Fibroblast of lung (primary cell): ENCODE results near the gene EXOC6B. TPM values are rescaled to one million over a fixed set of nuclear protein-coding genes. Genes with fewer than 3 reads are reported as not detected.

ENCODE experiments used
- DNase-seq, 2 donors: peaks; one replicate each; pipeline versions ENCODE4 v3.0.0 to v3.0.0-alpha.2; 2010; ENCODE audit warnings: low read depth in 2 of 2
- H2AFZ ChIP-seq: 2 replicates; pipeline ENCODE4 v1.5.1; 2012; ENCODE audit warnings: low read length, control low read depth, inconsistent platforms
- H3K27ac ChIP-seq: 2 replicates; pipeline ENCODE4 v1.5.1; 2011; ENCODE audit warnings: low read length, control low read depth; ENCODE audit not compliant: insufficient read depth
- H3K27me3 ChIP-seq: 2 replicates; pipeline ENCODE4 v1.5.1; 2011; ENCODE audit warnings: mild to moderate bottlenecking, low read length; ENCODE audit not compliant: control insufficient read depth, insufficient read depth
- H3K36me3 ChIP-seq: 2 replicates; pipeline ENCODE4 v1.5.1; 2011; ENCODE audit warnings: low read length; ENCODE audit not compliant: control insufficient read depth, insufficient read depth
- H3K4me1 ChIP-seq: 2 replicates; pipeline ENCODE4 v1.5.1; 2011; ENCODE audit warnings: low read length; ENCODE audit not compliant: control insufficient read depth, insufficient read depth; ENCODE audit errors: extremely low read depth
- H3K4me2 ChIP-seq: 2 replicates; pipeline ENCODE4 v1.5.1; 2011; ENCODE audit warnings: low read length, control low read depth; ENCODE audit not compliant: insufficient read depth; ENCODE audit errors: extremely low read depth
- H3K4me3 ChIP-seq, 4 experiments: fragments of 200-600 bp in 1 of 4; sonication (generic) in 1 of 4; replicated peaks in 1 of 4; 2 replicates each; pipeline ENCODE4 v1.5.1; 2011 to 2016; ENCODE audit warnings: low read length in 4 of 4, low read depth in 3 of 4, mild to moderate bottlenecking in 3 of 4, control low read depth in 2 of 4, inconsistent platforms in 1 of 4, mixed read lengths in 1 of 4; ENCODE audit not compliant: insufficient read depth in 1 of 4; ENCODE audit errors: control extremely low read depth in 1 of 4
- H3K79me2 ChIP-seq: 2 replicates; pipeline ENCODE4 v1.5.1; 2012; ENCODE audit warnings: mild to moderate bottlenecking, low read length, inconsistent platforms; ENCODE audit not compliant: control insufficient read depth, insufficient read depth
- H3K9ac ChIP-seq: 2 replicates; pipeline ENCODE4 v1.5.1; 2011; ENCODE audit warnings: mild to moderate bottlenecking, low read length, control low read depth; ENCODE audit not compliant: insufficient read depth
- H3K9me3 ChIP-seq: 2 replicates; pipeline ENCODE4 v1.5.1; 2012; ENCODE audit warnings: low read depth, low read length; ENCODE audit not compliant: control insufficient read depth, insufficient read depth
- H4K20me1 ChIP-seq: 2 replicates; pipeline ENCODE4 v1.5.1; 2011; ENCODE audit warnings: low read length; ENCODE audit not compliant: control insufficient read depth, insufficient read depth; ENCODE audit errors: extremely low read depth
- CTCF ChIP-seq, 2 donors: IDR thresholded peaks in 1 of 2; conservative IDR thresholded peaks in 1 of 2; 1 replicate in 1 of 2; 2 replicates in 1 of 2; pipeline ENCODE4 v1.5.1; 2011 to 2012; ENCODE audit warnings: low read length in 2 of 2, control low read depth in 1 of 2, inconsistent platforms in 1 of 2, low read depth in 1 of 2, mild to moderate bottlenecking in 1 of 2
- EZH2 ChIP-seq: IDR thresholded peaks from 2 replicates; pipeline ENCODE4 v1.5.1; 2012; ENCODE audit warnings: low read length, control low read depth, mild to moderate bottlenecking; ENCODE audit errors: missing control alignments
- polyA plus RNA-seq, 2 donors: library from polyadenylated mRNA; depleted of rRNA in 1 of 2; stranded (reverse) in 1 of 2; unstranded in 1 of 2; fragments of >200 nt; gene quantifications; 2 replicates each; pipeline ENCODE4 v1.2.1, GENCODE V29; 2011 to 2012; ENCODE audit warnings: missing spikeins in 1 of 2
- total RNA-seq: library from RNA; depleted of rRNA; stranded (reverse); fragments of >200 nt; gene quantifications from 2 replicates; pipeline ENCODE4 v1.2.1, GENCODE V29; 2014

Gene EXOC6B
- total and polyA plus RNA-seq, 2 donors (not counting 1 experiment from before 2014, with no cell fraction given): 26.3 to 36.5 TPM

GRCh38 chr2:72723769-72724370 is 102.0 kb downstream of the EXOC6B start:
- H4K20me1 ChIP-seq: no peaks in the 10 kb centered on the region
- no peaks in the 10 kb centered on the region for H3K9me3 ChIP-seq
- no peak overlapping the region for H2AFZ ChIP-seq
- peaks cover 4% of the 10 kb centered on the region for H3K4me1 ChIP-seq
- H3K27me3 ChIP-seq: no peaks in the 10 kb centered on the region
- no peak for DNase-seq
- no peaks in the 10 kb centered on the region for H3K36me3 ChIP-seq
- no peaks in the 10 kb centered on the region for H3K79me2 ChIP-seq
- H3K4me3 ChIP-seq: no peak overlapping the region
- TF ChIP-seq EZH2 (no peak), CTCF (conservative IDR thresholded peaks at IDR 0.05 in 1 of 2, IDR thresholded peaks at IDR 0.05 in 1 of 2; ENCODE audit: low read depth in 1 of 2, low read length in 2 of 2) (no peak)
- no peak overlapping the region for H3K9ac ChIP-seq
- H3K27ac ChIP-seq: no peak overlapping the region
- H3K4me2 ChIP-seq: no peak overlapping the region

- H3K27me3 ChIP-seq: no peaks in the 10 kb centered on the region
- peaks cover 4% of the 10 kb centered on the region for H3K4me1 ChIP-seq
- H3K27ac ChIP-seq: no peak overlapping the region
- H4K20me1 ChIP-seq: no peaks in the 10 kb centered on the region
- peak; percentile 74 to 75 for DNase-seq
- no peaks in the 10 kb centered on the region for H3K9me3 ChIP-seq
- TF ChIP-seq CTCF (conservative IDR thresholded peaks at IDR 0.05 in 1 of 2, IDR thresholded peaks at IDR 0.05 in 1 of 2; ENCODE audit: low read depth in 1 of 2, low read length in 2 of 2) (no peak), EZH2 (no peak)
- peak overlapping the region; percentile 9 for H3K4me2 ChIP-seq
- no peak overlapping the region for H2AFZ ChIP-seq
- no peak overlapping the region for H3K4me3 ChIP-seq
- H3K79me2 ChIP-seq: no peaks in the 10 kb centered on the region
- no peak overlapping the region for H3K9ac ChIP-seq
- no peaks in the 10 kb centered on the region for H3K36me3 ChIP-seq
Measured at GRCh38 chr2:72722492-72723070, 103.3 kb downstream of the EXOC6B start.

GRCh38 chr2:72719416-72719815 is 106.4 kb downstream of the EXOC6B start:
- H3K9me3 ChIP-seq: no peaks in the 10 kb centered on the region
- no peaks in the 10 kb centered on the region for H3K27me3 ChIP-seq
- H2AFZ ChIP-seq: no peak overlapping the region
- no peak overlapping the region for H3K9ac ChIP-seq
- H3K27ac ChIP-seq: no peak overlapping the region
- peak; percentile 25 to 55 for DNase-seq
- no peak overlapping the region for H3K4me3 ChIP-seq
- no peaks in the 10 kb centered on the region for H3K79me2 ChIP-seq
- no peak overlapping the region for H3K4me2 ChIP-seq
- H3K36me3 ChIP-seq: no peaks in the 10 kb centered on the region
- peaks cover 4% of the 10 kb centered on the region for H3K4me1 ChIP-seq
- H4K20me1 ChIP-seq: no peaks in the 10 kb centered on the region
- TF ChIP-seq EZH2: no peak
